ENCODE data around the gene CFAP100.

The CFAP100 gene

GRCh38 chr3:126446791-126447190 is 52.1 kb downstream of the CFAP100 start:
- DNase-seq: no peak

- DNase-seq: no peak
Measured at GRCh38 chr3:126447456-126448106, 52.9 kb downstream of the CFAP100 start.

- DNase-seq: no peak
Measured at GRCh38 chr3:126448136-126448892, 53.6 kb downstream of the CFAP100 start.

GRCh38 chr3:126448893-126449180 is 54.1 kb downstream of the CFAP100 start:
- no peak for DNase-seq

GRCh38 chr3:126449621-126450051 is 54.9 kb downstream of the CFAP100 start:
- DNase-seq: no peak

GRCh38 chr3:126450219-126450618 is 55.5 kb downstream of the CFAP100 start:
- no peak for DNase-seq

GRCh38 chr3:126450744-126451143 is 56.0 kb downstream of the CFAP100 start:
- DNase-seq: no peak

GRCh38 chr3:126451511-126451910 is 56.8 kb downstream of the CFAP100 start:
- DNase-seq: no peak

GRCh38 chr3:126452213-126452612 is 57.5 kb downstream of the CFAP100 start:
- DNase-seq: no peak

GRCh38 chr3:126454025-126454424 is 59.3 kb downstream of the CFAP100 start:
- no peak for DNase-seq

- no peak for DNase-seq
Measured at GRCh38 chr3:126454437-126455198, 59.9 kb downstream of the CFAP100 start.

GRCh38 chr3:126456211-126456610 is 61.5 kb downstream of the CFAP100 start:
- DNase-seq: no peak

- DNase-seq: no peak
Measured at GRCh38 chr3:126456766-126457388, 62.2 kb downstream of the CFAP100 start.

GRCh38 chr3:126459111-126459762 is 64.5 kb downstream of the CFAP100 start:
- DNase-seq: no peak

GRCh38 chr3:126459763-126460127 is 65.0 kb downstream of the CFAP100 start:
- DNase-seq: no peak

GRCh38 chr3:126460381-126460780 is 65.7 kb downstream of the CFAP100 start:
- DNase-seq: no peak

GRCh38 chr3:126461450-126462070 is 66.9 kb downstream of the CFAP100 start:
- DNase-seq: no peak

- DNase-seq: no peak
Measured at GRCh38 chr3:126463521-126463920, 68.8 kb downstream of the CFAP100 start.

- no peak for DNase-seq
Measured at GRCh38 chr3:126464093-126464492, 69.4 kb downstream of the CFAP100 start.

GRCh38 chr3:126464494-126464893 is 69.8 kb downstream of the CFAP100 start:
- DNase-seq: no peak

- DNase-seq: no peak
Measured at GRCh38 chr3:126464997-126465396, 70.3 kb downstream of the CFAP100 start.

GRCh38 chr3:126465928-126466544 is 71.3 kb downstream of the CFAP100 start:
- DNase-seq: no peak
